Stimulated activated CD4-positive, alpha-beta T cell treated with anti-CD3 and anti-CD28 coated beads, TNF-alpha, amount 100 ng/mL, for 48 hours (primary cell): Measurements from ENCODE around the gene IP6K3.

Source experiments
- DNase-seq, 3 donors: peaks; one replicate each; pipeline ENCODE4 v3.0.0-alpha.2; 2020; ENCODE audit warnings: low read depth in 3 of 3

The IP6K3 gene

DNA sequence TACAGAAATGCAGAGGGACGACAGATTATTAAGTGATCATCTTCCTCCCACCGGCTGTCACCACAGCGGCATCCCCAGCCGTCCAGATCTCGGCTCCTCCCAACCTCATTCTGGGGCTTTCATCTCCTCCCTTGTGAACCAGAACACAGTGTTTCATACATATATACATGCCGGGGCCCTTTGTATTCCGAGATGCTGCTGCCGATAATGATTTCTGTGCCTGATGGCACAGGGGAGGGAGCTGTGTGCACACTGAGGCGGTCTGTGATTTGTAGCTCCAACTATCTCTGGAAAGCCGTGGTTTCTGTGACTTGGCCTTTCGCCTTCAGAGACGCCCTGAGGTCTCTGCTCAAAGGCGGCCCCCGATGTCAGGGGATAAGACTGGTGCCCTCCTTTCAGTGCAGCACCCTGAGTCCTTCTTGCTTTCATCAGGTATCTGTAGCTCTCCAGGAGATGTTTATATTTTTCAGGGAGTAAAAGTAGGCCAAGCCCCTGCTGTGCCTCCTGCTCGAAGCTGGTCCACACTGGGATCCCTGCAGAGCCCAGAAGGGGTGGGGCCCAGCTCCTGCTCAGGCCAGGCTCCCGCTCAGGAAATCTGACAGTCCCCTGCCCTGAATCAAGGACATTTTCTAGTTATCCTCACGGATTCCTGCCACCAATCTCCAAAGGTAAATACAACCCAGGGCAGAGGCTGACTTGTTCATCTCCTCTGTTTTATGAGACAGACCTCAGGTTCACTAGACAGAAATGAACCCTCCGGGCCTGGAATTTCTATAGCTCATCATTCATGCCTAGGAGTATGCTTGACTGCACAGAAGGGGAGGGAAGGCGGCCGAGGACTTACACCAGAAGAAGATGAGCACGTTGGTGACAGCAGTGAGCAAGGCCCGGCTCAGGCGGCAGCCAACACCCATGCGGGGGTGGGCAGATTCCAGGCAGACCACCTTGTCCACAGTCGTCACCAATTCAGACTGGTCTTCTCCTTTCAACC is 31.0 kb upstream of the IP6K3 start:
- no peak for DNase-seq

DNA sequence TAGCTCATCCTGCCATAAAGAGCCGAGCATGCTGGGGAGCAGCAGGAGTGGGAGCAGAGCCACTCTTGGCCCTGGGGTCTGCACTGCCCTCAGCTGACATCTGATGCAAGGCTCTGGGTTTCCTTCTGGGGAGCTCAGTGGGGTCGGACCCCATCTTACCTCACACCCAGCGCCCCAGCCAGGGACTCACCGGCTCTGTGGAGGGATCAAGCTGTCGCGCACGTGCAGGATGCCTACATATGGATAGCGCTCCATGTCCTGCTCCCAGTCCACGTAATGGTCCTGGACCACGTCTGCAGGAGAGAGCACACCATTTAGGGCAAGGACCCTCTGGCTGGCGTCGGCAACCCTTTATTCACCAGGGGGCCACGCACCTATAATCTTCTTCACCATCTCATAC is 30.1 kb upstream of the IP6K3 start:
- DNase-seq, result no peak

GRCh38 chr6:33776186-33776585 is 29.5 kb upstream of the IP6K3 start:
- DNase-seq, result no peak

GRCh38 chr6:33774774-33775173 is 28.1 kb upstream of the IP6K3 start:
- no peak for DNase-seq

DNA sequence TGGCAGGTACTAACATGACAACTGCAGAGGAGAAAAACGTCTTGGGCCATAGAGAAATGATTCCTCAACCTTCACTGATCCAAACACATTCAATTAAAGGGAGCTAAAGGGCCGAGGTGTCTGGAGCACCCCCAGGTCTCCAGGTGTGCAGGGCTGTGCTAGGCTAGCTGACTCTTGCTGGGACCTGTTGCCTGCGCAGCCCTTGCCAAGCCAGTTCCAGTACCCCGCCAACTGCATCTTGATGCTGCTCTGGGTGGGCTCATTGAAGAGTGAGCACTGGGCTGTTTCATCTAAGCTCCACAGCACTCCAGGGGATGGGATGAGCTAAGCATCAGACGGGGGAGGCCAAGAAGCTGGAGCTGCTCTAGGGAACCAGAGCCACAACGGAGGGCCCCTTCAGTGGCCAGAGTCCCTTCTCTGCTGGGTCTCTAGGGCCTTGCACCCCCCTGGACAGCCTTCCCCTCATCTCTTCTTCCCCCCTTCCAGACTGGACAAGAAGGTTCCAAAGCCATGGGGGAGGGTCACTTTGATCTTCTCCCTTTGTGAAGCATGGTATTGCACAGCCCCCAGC is 26.3 kb upstream of the IP6K3 start:
- no peak for DNase-seq

- DNase-seq, result no peak
These were observed 25.6 kb upstream of the IP6K3 start for GRCh38 chr6:33772082-33772830.

DNA sequence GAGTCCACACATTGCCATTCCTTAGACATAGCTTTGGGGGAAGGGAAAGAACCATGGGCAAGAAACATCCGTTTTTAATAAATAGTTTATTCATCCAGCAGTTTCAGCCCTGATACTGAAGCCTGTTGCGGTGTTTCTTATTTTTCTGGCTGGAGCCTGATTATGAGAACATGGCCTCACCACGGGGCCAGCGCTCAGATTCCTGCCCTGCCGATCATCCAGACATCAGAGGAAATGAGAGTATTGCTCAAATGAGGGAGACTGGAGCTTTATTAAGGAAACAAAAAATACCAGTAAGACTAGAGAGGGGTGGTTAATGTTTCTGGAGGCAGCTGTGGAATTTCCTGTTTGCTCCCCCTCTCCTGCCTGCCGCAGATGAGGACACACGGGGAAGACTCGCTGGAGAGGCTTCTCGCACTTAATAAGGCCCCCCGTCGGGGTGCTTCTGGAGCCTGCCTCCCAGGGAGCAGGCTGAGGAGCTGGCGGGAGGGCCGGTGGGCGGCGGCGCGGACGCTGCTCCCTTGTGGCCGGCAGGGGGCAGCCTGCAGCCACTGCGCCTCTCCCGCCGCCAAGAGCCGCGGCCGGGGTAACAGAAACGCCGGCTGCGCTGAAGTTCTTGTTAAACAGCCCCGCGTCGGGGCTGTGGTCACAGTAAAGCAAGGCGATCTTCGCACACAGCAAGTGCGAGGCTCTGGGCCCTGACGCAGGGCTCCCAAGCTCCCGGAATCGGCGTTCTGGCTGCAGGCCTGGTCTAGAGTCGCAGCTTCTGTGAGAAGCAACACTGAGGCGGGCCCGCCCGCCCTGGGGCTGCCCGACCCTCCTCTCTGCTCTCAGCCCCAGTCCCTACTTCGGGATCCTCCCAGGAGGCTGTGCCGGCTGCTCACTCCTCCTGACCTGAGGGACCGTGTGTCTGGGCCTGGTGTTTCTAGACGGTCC is 24.7 kb upstream of the IP6K3 start:
- peak; percentile 27 to 49 (median 31) for DNase-seq

DNA sequence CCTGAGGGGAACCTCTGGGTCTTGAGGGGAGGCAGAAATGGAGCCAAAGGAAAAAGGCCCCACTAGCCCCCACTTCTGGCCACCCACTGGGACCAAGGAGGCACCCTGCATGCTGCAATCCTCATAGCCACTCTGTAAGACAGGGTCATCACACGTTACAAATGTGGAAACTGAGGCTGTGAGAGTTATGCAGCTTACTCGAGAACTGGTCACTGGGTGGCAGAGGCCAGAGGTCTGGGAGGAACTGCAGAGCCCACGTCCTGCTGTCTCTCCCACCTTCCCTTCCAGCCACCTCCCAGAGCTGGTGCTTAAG is 24.1 kb upstream of the IP6K3 start:
- no peak for DNase-seq

DNA sequence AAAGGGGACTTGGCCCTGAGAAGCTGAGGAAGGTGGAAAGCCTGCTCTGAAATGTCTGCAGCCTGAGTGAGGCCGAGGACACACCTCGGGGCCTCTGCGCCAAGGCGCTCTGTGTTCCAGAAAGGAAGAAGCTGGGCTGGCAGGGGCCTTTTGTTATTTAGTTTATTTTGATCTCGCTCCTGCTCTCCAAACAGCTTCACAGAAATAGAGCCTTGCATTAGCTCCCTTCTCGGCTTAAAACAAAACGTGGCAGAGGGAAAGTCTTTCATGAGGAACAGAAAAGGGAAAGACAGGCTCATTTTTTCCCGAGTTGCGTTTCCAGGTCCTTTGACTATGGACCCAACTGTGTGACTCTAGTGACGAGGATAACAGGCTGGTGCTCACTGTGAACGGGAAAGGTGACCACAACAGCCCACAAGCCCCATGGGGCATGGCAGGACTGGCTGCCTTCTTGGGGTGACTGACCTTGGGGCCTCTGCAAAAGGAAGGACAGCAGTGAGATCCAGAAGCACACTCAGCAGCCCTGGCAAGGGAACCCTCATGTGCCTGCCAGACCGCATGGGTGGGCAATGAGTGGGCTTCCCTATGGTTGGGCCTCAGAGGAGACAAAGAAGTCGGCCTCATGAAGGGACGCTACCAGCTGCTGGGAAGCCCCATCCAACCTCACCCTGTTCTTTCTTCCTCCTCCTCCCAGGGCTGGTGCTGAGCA is 23.6 kb upstream of the IP6K3 start:
- DNase-seq, result no peak

DNA sequence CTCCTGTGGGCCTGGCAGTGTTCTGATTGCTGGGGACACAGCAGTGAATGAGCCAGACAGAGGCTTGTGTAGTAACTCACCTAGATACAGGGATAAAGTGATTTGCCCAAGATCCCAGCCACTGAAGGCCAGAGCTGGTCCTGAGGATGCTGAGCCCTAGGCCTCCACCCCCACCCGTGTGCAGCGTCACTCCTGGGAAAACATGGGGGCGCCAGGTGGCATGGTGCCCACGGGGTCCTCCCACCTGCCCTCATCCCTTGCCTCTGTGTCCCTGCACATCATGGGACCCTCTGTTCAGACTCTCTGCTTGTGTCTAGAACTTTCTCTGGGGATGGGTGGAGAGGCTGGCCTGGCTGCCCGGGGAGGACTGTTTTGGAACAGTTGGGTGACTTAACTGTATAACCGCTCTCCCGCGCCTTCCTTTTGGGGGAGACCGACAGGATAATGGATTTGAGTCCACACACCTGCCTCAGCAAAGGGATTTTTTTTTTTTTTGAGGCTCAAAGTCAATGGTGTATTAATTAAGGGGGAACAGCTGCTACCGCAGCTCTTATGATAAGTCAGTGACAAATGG is 22.6 kb upstream of the IP6K3 start:
- no peak for DNase-seq

- DNase-seq, result peak; percentile 47 to 73 (median 58)
These were observed 22.0 kb upstream of the IP6K3 start for GRCh38 chr6:33768644-33769120.

DNA sequence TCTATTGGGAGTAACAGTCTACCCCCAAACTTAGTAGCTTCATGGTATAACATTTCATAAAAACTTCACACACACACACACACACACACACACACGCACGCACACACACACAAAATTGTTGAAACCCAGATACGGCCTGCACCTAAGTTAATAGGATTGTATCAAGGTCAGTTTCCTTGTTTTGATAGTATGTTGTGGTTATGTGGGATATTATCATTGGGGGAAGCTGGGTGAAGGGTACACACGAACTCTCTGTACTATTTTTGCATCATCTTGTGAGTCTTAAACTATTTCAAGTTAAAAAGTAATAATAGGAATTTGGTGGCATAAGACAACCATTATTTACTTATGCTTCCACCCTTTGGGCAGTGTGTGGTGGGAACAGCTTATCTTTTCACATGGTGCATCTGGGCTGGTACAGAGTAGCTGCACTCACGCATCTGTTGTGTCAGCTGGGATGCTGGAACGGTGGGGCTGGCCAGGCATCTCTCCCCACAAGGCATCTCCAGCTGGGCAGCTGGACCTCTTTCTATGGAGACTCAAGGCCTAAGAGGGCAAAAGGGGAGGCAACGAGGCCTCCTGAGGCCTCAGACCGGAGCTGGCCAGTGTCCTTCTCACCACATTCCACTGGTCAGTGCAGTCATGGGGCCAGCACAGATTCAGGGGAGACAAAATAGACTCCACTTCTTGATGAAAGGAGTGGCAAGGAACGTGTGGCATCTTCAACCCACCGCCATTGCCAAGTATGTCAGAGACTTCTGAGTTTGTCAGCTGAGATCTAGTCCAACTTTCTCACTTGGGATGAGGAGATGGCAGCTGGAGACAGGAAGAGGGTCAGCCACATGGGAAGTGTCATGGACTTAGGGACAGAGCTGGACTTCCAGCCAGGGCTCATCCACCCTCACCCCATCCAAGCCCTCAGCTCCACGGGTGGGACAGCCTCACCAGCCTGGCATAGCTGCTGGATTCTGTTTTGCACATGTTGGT is 20.5 kb upstream of the IP6K3 start:
- DNase-seq, result no peak

DNA sequence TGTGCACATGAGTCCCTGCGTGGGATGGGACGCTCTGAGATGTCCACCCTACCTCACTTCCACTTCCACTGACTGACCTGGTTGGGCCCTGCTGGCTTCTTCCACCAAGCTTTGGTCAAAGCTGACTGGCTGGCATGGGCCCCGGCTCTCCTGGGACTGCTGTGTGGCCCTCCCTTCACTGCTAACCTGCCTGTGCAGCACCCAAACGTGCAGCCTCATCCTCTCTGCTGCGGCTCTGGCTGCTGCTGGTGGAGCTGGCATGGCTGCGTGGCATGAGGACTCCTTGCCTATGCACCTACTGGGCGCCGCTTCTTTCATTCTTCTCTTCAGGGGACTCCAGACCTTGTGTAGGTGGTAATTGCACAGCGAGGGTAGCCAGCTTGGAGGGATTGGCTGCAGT is 18.7 kb upstream of the IP6K3 start:
- no peak for DNase-seq

DNA sequence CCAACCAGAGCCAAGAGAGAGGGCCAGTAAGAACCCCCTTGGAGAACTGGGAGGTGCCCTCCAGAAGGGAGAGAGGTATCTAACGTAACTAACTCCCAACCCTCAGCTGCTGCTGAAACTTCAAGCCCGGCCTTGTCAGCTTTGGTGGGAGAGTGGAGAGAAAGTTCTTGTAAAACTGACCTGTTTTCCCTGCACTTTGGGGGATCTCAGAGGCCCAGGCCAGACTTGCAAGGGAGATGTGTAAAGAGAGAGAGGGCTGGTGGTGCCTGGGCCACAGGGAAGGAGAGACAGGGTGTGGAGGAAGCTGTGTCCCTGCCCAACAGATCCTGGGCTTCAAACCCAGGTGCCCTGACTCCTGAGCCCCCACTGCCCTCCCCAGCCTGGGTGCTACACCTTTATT is 17.3 kb upstream of the IP6K3 start:
- no peak for DNase-seq

DNA sequence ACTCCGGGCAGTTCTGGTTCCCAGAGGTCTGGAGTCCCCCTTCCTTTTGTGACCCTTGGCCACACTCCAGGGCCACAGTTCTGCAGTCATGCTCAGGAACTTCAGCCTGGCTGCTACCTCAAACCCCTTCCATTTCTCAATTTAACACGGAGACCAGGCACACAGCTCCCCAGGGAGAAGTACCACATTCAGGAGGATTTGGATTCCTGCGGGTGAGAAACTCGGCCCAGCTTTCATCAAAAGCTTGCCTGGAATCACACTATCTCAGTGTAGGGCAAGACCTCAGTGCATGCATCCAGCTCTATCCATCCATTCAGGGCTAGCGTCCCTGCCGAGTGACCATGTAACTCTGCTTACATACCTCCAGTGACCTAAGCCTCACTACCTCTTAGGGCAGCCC is 16.8 kb upstream of the IP6K3 start:
- DNase-seq, result no peak

DNA sequence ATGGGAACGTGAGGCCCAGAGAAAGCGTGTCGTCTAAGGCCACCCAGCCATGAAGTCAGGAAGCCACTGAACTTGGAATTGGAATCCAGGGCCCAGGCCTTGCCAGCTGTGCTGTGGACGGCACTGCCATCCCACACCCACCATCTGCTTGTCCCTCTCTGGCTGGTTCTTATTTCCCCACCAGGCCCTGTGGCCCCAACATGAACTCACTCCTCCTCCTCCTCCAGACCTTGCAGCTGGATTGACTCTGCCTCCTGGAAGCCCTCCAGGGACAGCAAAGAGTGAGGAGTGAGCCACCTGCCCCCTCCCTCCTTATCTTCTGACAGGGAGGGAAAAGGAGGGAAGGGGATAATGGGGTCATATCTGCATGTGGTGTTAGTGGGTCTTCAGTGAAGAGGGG is 16.0 kb upstream of the IP6K3 start:
- no peak for DNase-seq

GRCh38 chr6:33761922-33762629 is 15.4 kb upstream of the IP6K3 start:
- DNase-seq, result peak; percentile 8 to 39 (median 10)

DNA sequence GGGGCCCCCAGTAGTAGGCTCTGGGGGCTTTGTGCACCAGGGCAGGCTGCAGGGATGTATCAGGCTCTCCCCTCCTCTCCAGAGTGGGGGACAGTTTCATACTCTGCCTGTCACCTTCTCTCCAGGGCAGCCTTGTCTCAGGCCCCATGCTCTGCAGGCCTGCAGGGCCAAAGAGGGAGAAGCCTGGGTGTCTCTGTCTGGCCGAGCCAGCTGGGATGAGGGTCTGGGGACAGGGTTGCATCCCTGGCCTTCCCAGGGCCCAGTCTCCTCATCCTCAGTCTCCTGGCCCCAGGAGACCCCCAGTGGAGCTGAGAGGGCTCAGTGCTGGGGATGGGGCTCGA is 14.8 kb upstream of the IP6K3 start:
- no peak for DNase-seq
